ENCODE results near the gene STARD10. TPM values are rescaled to one million over a fixed set of nuclear protein-coding genes. Genes with fewer than 3 reads are reported as not detected.

Gene STARD10
- polyA plus RNA-seq, 3 donors, result 49.3 to 142 (median 53.8) TPM

- H3K27ac ChIP-seq (ENCODE audit: low read depth, low read length), result no peak overlapping the region
- 86 to 93% (median 86%) methylated on average over 4 of the region's 4 CpGs for WGBS, 3 donors
Observed at GRCh38 chr11:72755713-72756285, 38.0 kb downstream of the STARD10 start.

- H3K27ac ChIP-seq (ENCODE audit: low read depth, low read length), result no peak overlapping the region
- WGBS, 3 donors, result 85 to 94% (median 90%) methylated on average over 44 to 48 of the region's 48 CpGs
Observed at GRCh38 chr11:72754544-72755155, 39.2 kb downstream of the STARD10 start.

- H3K27ac ChIP-seq (ENCODE audit: low read depth, low read length), result no peak overlapping the region
- 88 to 98% (median 97%) methylated on average over 8 of the region's 8 CpGs for WGBS, 3 donors
Observed at GRCh38 chr11:72754149-72754543, 39.7 kb downstream of the STARD10 start.

GRCh38 chr11:72753341-72754148 lies 40.3 kb downstream of the STARD10 start:
- H3K27ac ChIP-seq (ENCODE audit: low read depth, low read length), result no peak overlapping the region

GRCh38 chr11:72752088-72752914 lies 41.5 kb downstream of the STARD10 start, which contains the start of gene ARAP1:
Gene ARAP1, minus strand, starts transcription at chr11:72752408. Its CDS starts 25,280 bp downstream, at chr11:72727128.
- WGBS, 3 donors, result 1 to 2% (median 1%) methylated on average over 37 to 51 of the region's 51 CpGs
- H3K27ac ChIP-seq (ENCODE audit: low read depth, low read length), result no peak within 1 kb of the TSS

More at GRCh38 chr11:72753341-72754148, 40.3 kb downstream of the STARD10 start:
- 82 to 90% (median 90%) methylated on average over 9 of the region's 9 CpGs for WGBS, 3 donors

- no peak overlapping the region for H3K27ac ChIP-seq (ENCODE audit: low read depth, low read length)
- WGBS, 3 donors, result 37 to 45% (median 41%) methylated on average over 16 to 19 of the region's 19 CpGs
Observed at GRCh38 chr11:72751116-72752087, 42.4 kb downstream of the STARD10 start.

- WGBS, 3 donors, result 72 to 95% (median 79%) methylated on average over 2 of the region's 2 CpGs
- H3K27ac ChIP-seq (ENCODE audit: low read depth, low read length), result no peak overlapping the region
Observed at GRCh38 chr11:72750556-72751115, 43.2 kb downstream of the STARD10 start.

- WGBS, 3 donors, result 56 to 85% (median 85%) methylated on average over 9 of the region's 9 CpGs
- no peak overlapping the region for H3K27ac ChIP-seq (ENCODE audit: low read depth, low read length)
Observed at GRCh38 chr11:72750086-72750485, 43.8 kb downstream of the STARD10 start.

- no peak overlapping the region for H3K27ac ChIP-seq (ENCODE audit: low read depth, low read length)
- WGBS, 3 donors, result 91 to 96% (median 94%) methylated on average over 6 of the region's 6 CpGs
Observed at GRCh38 chr11:72747289-72747855, 46.5 kb downstream of the STARD10 start.

- H3K27ac ChIP-seq (ENCODE audit: low read depth, low read length), result no peak overlapping the region
- WGBS, 3 donors, result 77 to 91% (median 87%) methylated on average over 3 of the region's 3 CpGs
Observed at GRCh38 chr11:72746821-72747220, 47.0 kb downstream of the STARD10 start.

GRCh38 chr11:72745925-72746550 lies 47.8 kb downstream of the STARD10 start:
- 83 to 92% (median 85%) methylated on average over 11 of the region's 11 CpGs for WGBS, 3 donors
- H3K27ac ChIP-seq (ENCODE audit: low read depth, low read length), result no peak overlapping the region

GRCh38 chr11:72745511-72745910 lies 48.3 kb downstream of the STARD10 start:
- no peak overlapping the region for H3K27ac ChIP-seq (ENCODE audit: low read depth, low read length)
- 84 to 92% (median 90%) methylated on average over 5 of the region's 5 CpGs for WGBS, 3 donors

- no peak overlapping the region for H3K27ac ChIP-seq (ENCODE audit: low read depth, low read length)
- 81 to 90% (median 84%) methylated on average over 6 of the region's 6 CpGs for WGBS, 3 donors
Observed at GRCh38 chr11:72744474-72744873, 49.4 kb downstream of the STARD10 start.

GRCh38 chr11:72743321-72744221 lies 50.3 kb downstream of the STARD10 start:
- WGBS, 3 donors, result 74 to 89% (median 78%) methylated on average over 5 to 6 of the region's 6 CpGs
- no peak overlapping the region for H3K27ac ChIP-seq (ENCODE audit: low read depth, low read length)

GRCh38 chr11:72742513-72743320 lies 51.1 kb downstream of the STARD10 start:
- H3K27ac ChIP-seq (ENCODE audit: low read depth, low read length), result no peak overlapping the region
- WGBS, 3 donors, result 87 to 88% (median 88%) methylated on average over 7 of the region's 7 CpGs
